Activated CD8-positive, alpha-beta T cell treated with anti-CD3 and anti-CD28 coated beads for 36 hours (primary cell): ENCODE measurements around the gene TMC1. TPM values are rescaled to one million over a fixed set of nuclear protein-coding genes. Genes with fewer than 3 reads are reported as not detected.

Experiments
- ATAC-seq: fragments of 200-7000 bp; cut with Tn5 transposase; one replicate; pipeline ENCODE4 v1.10.0; 2021; ENCODE audit warnings: mild to moderate bottlenecking, moderate library complexity
- CTCF ChIA-PET: fragments of 350-600 bp; sonication (Branson Sonifier 250); formaldehyde crosslinking; loops from one replicate; lab custom pipeline; 2021; ENCODE audit warnings: antibody characterized with exemption; lab: Charles Lee
- POLR2A ChIA-PET: fragments of 350-600 bp; sonication (Branson Sonifier 250); formaldehyde crosslinking; loops from one replicate; lab custom pipeline; 2021; ENCODE audit warnings: antibody characterized with exemption; lab: Charles Lee
- DNase-seq: peaks from one replicate; pipeline ENCODE4 v3.0.0-alpha.2; 2020
- H3K27ac Mint-ChIP-seq: one replicate; pipeline ENCODE4 v1.8.0; 2021; ENCODE audit warnings: mild to moderate bottlenecking, mixed read lengths
- H3K27me3 Mint-ChIP-seq: one replicate; pipeline ENCODE4 v1.8.0; 2021; ENCODE audit warnings: mixed read lengths
- H3K36me3 Mint-ChIP-seq: one replicate; pipeline ENCODE4 v1.8.0; 2021; ENCODE audit warnings: low read depth, mixed read lengths
- H3K4me1 Mint-ChIP-seq: one replicate; pipeline ENCODE4 v1.8.0; 2021; ENCODE audit warnings: low read depth, mixed read lengths
- H3K4me3 Mint-ChIP-seq: one replicate; pipeline ENCODE4 v1.8.0; 2021; ENCODE audit warnings: mild to moderate bottlenecking, moderate library complexity, mixed read lengths
- H3K9me3 Mint-ChIP-seq: one replicate; pipeline ENCODE4 v1.8.0; 2021; ENCODE audit warnings: mixed read lengths
- intact Hi-C: fragments of 100-400 bp; cut with micrococcal nuclease; formaldehyde crosslinking; loops from one replicate; pipeline ENCODE4 v1.10.0; 2022
- total RNA-seq, 2 experiments: library from RNA; stranded (reverse); gene quantifications; one replicate each; pipeline ENCODE4 v1.2.3, GENCODE V29; 2021
- TF ChIP-seq, protein P1 (sequence below): fragments of 200-600 bp; IDR thresholded peaks from one replicate; pipeline ENCODE4 v1.8.0; 2022; ENCODE audit warnings: antibody characterized with exemption, mild to moderate bottlenecking

The TMC1 gene
- total RNA-seq, 2 experiments from 2014 or later: 0.38 TPM; not detected in 1

DNA sequence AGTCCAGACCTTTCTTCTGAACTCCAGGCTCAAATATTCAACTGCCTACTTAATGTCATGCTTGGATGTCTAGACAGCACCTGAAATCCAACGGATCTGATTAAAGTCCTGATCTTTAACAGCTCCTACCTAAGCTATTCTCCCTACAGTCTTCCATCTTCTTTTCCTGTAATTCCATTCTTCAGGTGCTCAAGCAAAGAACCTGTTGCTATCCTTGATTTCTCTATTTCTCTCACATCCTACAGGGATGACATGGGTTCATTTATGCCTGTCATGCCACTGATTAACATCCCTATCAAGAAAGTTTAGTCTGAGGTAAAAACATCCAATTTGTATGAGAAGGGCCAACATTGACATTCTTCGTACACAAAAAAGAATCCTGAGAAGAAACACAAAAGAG is 163.2 kb downstream of the TMC1 start:
- DNase-seq (no peak), ATAC-seq (no peak)
- Mint-ChIP-seq H3K36me3 (no peaks in the 10 kb centered on the region), H3K9me3 (no peaks in the 10 kb centered on the region), H3K4me1 (no peaks in the 10 kb centered on the region), H3K4me3 (no peak overlapping the region), H3K27me3 (peaks cover 6% of the 10 kb centered on the region), H3K27ac (no peak overlapping the region)
- TF ChIP-seq, protein P1, sequence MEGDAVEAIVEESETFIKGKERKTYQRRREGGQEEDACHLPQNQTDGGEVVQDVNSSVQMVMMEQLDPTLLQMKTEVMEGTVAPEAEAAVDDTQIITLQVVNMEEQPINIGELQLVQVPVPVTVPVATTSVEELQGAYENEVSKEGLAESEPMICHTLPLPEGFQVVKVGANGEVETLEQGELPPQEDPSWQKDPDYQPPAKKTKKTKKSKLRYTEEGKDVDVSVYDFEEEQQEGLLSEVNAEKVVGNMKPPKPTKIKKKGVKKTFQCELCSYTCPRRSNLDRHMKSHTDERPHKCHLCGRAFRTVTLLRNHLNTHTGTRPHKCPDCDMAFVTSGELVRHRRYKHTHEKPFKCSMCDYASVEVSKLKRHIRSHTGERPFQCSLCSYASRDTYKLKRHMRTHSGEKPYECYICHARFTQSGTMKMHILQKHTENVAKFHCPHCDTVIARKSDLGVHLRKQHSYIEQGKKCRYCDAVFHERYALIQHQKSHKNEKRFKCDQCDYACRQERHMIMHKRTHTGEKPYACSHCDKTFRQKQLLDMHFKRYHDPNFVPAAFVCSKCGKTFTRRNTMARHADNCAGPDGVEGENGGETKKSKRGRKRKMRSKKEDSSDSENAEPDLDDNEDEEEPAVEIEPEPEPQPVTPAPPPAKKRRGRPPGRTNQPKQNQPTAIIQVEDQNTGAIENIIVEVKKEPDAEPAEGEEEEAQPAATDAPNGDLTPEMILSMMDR: no peak
- intact Hi-C loops: no loop called here
- POLR2A ChIA-PET: no interaction called here
- CTCF ChIA-PET: no interaction called here

DNA sequence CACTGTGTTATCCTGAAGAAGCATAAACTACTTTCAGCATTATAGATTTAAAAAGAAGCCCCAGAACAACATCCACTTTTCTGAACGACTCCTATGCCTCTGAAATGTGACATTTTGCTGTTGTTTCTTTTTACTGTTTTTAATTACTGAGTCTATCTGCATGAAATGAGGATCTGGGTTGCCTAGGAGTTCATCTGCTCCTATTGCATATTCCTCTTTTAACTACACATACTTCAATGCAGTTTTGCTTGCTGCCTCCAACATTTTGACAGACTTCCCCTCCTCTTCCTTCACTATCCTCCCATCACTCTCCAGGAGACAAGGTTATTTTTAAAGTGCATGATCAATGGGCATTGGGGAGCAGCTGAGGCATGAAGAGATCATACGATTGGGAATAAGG is 164.5 kb downstream of the TMC1 start:
- intact Hi-C loops: no loop called here
- no peaks in the 10 kb centered on the region for H3K9me3 Mint-ChIP-seq
- peaks cover 6% of the 10 kb centered on the region for H3K27me3 Mint-ChIP-seq
- ATAC-seq (no peak), DNase-seq (no peak)
- no peak overlapping the region for H3K4me3 Mint-ChIP-seq
- TF ChIP-seq, protein P1: no peak
- H3K27ac Mint-ChIP-seq: no peak overlapping the region
- CTCF ChIA-PET: no interaction called here
- POLR2A ChIA-PET: no interaction called here
- H3K36me3 Mint-ChIP-seq: no peaks in the 10 kb centered on the region
- H3K4me1 Mint-ChIP-seq: no peaks in the 10 kb centered on the region

DNA sequence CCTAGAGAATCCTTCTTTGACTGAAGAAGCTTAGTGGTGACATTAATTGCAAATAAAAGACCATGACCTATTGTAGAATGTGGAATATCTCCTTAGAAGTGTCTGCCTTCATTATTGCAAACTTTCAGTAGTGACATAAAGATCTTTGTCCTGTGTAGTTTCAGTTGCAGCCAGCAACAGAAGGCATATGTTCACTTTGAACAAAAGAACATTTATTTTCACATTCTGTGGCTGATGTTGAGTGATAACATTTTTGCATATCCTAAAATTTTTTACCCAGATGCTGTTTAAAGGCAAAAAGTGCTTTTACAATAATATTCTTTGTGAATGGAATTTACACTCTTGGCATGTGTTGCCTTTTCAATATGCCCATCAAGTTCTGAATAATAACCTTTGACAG is 165.9 kb downstream of the TMC1 start:
- Mint-ChIP-seq H3K36me3 (no peaks in the 10 kb centered on the region), H3K4me1 (no peaks in the 10 kb centered on the region), H3K4me3 (no peak overlapping the region), H3K27ac (no peak overlapping the region), H3K27me3 (peaks cover 8% of the 10 kb centered on the region), H3K9me3 (no peaks in the 10 kb centered on the region)
- DNase-seq: no peak
- CTCF ChIA-PET: no interaction called here
- intact Hi-C loops: no loop called here
- TF ChIP-seq, protein P1: no peak
- ATAC-seq: no peak
- POLR2A ChIA-PET: no interaction called here

DNA sequence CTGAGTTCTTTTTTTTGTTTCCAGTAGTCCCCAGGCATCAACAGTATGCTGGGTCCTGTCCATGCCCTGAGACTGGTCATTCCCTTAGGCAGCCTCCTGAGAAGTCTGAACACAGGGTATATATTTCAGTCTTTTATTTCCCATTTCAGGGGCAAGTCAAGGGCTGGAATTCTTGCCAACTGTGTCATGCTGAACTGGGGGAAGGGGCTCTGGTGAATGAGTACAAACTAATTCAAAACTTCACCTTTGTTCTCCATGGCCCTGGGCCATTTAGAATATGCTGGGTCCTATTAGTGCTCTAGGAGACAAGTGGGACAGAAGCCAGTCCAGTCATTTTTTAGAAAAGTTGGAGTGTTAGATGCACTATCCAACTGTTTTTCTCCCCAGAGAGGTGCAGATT is 170.3 kb downstream of the TMC1 start:
- Mint-ChIP-seq H3K4me1 (no peaks in the 10 kb centered on the region), H3K36me3 (no peaks in the 10 kb centered on the region), H3K27ac (no peak overlapping the region), H3K9me3 (no peaks in the 10 kb centered on the region), H3K4me3 (no peak overlapping the region), H3K27me3 (peaks cover 4% of the 10 kb centered on the region)
- POLR2A ChIA-PET: no interaction called here
- ATAC-seq (no peak), DNase-seq (no peak)
- TF ChIP-seq, protein P1: no peak
- intact Hi-C loops: no loop called here
- CTCF ChIA-PET: no interaction called here

DNA sequence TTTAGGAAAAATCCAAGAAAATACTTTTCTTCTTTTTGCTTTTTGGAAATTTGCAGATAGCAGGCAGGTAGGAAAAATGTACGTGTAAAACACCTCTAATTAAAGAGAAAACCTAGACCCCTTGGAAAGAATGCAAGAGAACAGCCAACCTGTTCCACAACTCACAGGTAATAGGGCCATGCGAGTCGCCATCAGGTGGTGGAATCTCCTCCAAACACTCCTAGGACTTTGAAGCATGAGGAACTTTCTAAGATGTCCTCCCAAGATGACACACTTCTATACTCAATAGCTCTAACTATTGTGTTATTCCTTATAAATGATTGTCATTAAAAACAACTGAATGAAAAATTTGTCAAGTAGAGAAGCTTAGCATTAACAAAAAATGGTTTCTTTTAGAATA is 174.0 kb downstream of the TMC1 start:
- no peak overlapping the region for H3K4me3 Mint-ChIP-seq
- ATAC-seq (no peak), DNase-seq (no peak)
- no peaks in the 10 kb centered on the region for H3K36me3 Mint-ChIP-seq
- H3K27ac Mint-ChIP-seq: no peak overlapping the region
- intact Hi-C loops: no loop called here
- POLR2A ChIA-PET: no interaction called here
- H3K9me3 Mint-ChIP-seq: no peaks in the 10 kb centered on the region
- CTCF ChIA-PET: no interaction called here
- H3K4me1 Mint-ChIP-seq: no peaks in the 10 kb centered on the region
- H3K27me3 Mint-ChIP-seq: peaks cover 4% of the 10 kb centered on the region
- TF ChIP-seq, protein P1: no peak
